ENCODE measurements around the gene DNAJC1. TPM values are rescaled to one million over a fixed set of nuclear protein-coding genes. Genes with fewer than 3 reads are reported as not detected.
"Not testable (repeated sequence)": the region's sequence is repeated elsewhere in the genome, so short reads cannot be mapped to it uniquely, and the experiment has no call there.

The DNAJC1 gene
- total RNA-seq, 5 donors from 2014 or later (not counting 1 experiment from before 2014, with no cell fraction given): 12.8 to 23.1 (median 16.7) TPM

- ATAC-seq (replicated peaks in 1 of 4) (no peak), DNase-seq (no peak)
- Histone ChIP-seq H3K9me3 (no peaks in the 10 kb centered on the region), H3K27me3 (replicated peaks in 1 of 2; ENCODE audit: control insufficient read depth in 2 of 2, extremely low read depth in 1 of 2, insufficient read depth in 2 of 2, low read length in 1 of 2) (peaks cover 0 to 5% of the 10 kb centered on the region in 2 experiments), H3K36me3 (ENCODE audit: control insufficient read depth in 2 of 2, extremely low read depth in 1 of 2, insufficient read depth in 1 of 2, low read length in 1 of 2) (no peaks in the 10 kb centered on the region), H3K4me3 (ENCODE audit: control insufficient read depth in 1 of 2, extremely low read depth in 1 of 2, low read length in 1 of 2) (no peak overlapping the region), H3K4me1 (ENCODE audit: control insufficient read depth in 1 of 2, extremely low read depth in 1 of 2, insufficient read depth in 2 of 2, low read length in 2 of 2) (peaks cover 0 to under 1% of the 10 kb centered on the region in 2 experiments), H3K27ac (ENCODE audit: low read length) (no peak overlapping the region)
- Mint-ChIP-seq H3K9me3 (peaks cover 9 to 28% (median 12%) of the 10 kb centered on the region in 3 donors), H3K27ac (no peak overlapping the region), H3K4me3 (no peak overlapping the region), H3K36me3 (peaks cover 9% of the 10 kb centered on the region), H3K4me1 (peaks cover 5 to 8% (median 5%) of the 10 kb centered on the region in 3 donors), H3K27me3 (peaks cover 18 to 33% of the 10 kb centered on the region in 2 donors)
- POLR2A ChIA-PET: no interaction called here
- WGBS (ENCODE audit: insufficient coverage): 100% methylated on average over 3 of the region's 3 CpGs
- CTCF ChIA-PET: interaction anchor here in 1 of 2 donors (0.8 kb wide), 1 partner anchor 55 kb away, joined by 3 read pairs; no protein-coding TSS in a partner anchor
Measured at GRCh38 chr10:22034333-22034732, 30.8 kb upstream of the DNAJC1 start.

DNA sequence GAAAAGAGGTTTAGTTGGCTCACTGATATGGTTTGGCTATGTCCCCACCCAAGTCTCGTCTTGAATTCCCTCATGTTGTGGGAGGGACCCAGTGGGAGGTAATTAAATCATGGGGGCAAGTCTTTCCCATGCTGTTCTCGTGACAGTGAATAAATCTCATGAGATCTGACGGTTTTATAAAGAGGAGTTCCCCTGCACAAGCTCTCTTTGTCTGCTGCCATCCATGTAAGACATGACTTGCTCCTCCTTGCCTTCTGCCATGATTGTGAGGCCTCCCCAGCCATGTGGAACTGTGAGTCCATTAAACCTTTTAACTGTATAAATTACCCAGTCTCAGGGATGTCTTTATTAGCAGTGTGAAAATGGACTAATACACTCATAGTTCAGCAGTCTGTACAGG, 28.7 kb upstream of the DNAJC1 start:
- H3K27me3 Mint-ChIP-seq: peaks cover 9 to 22% of the 10 kb centered on the region in 2 donors
- H3K4me1 ChIP-seq (ENCODE audit: control insufficient read depth in 1 of 2, extremely low read depth in 1 of 2, insufficient read depth in 2 of 2, low read length in 2 of 2); H3K27ac Mint-ChIP-seq; CTCF ChIA-PET; H3K27me3 ChIP-seq (replicated peaks in 1 of 2; ENCODE audit: control insufficient read depth in 2 of 2, extremely low read depth in 1 of 2, insufficient read depth in 2 of 2, low read length in 1 of 2); H3K4me3 ChIP-seq (ENCODE audit: control insufficient read depth in 1 of 2, extremely low read depth in 1 of 2, low read length in 1 of 2); POLR2A ChIA-PET; H3K36me3 Mint-ChIP-seq; DNase-seq; H3K27ac ChIP-seq (ENCODE audit: low read length); H3K36me3 ChIP-seq (ENCODE audit: control insufficient read depth in 2 of 2, extremely low read depth in 1 of 2, insufficient read depth in 1 of 2, low read length in 1 of 2); H3K9me3 ChIP-seq; ATAC-seq (replicated peaks in 1 of 4); H3K4me3 Mint-ChIP-seq: not testable (repeated sequence)
- peaks cover 11 to 15% (median 15%) of the 10 kb centered on the region in 3 donors for H3K4me1 Mint-ChIP-seq
- 76% methylated on average over 3 of the region's 3 CpGs for WGBS (ENCODE audit: insufficient coverage)
- peaks cover 9 to 28% (median 12%) of the 10 kb centered on the region in 3 donors for H3K9me3 Mint-ChIP-seq

GRCh38 chr10:22030421-22030820, 26.9 kb upstream of the DNAJC1 start:
- ChIA-PET CTCF (no interaction called here), POLR2A (interaction anchor here in 1 of 2 donors (0.6 kb wide), 2 partner anchors 13 to 1344 kb away, joined by 3 read pairs; no protein-coding TSS in a partner anchor)
- Mint-ChIP-seq H3K4me3 (no peak overlapping the region), H3K9me3 (peaks cover 3 to 15% (median 5%) of the 10 kb centered on the region in 3 donors), H3K27ac (no peak overlapping the region), H3K27me3 (peaks cover 6 to 20% of the 10 kb centered on the region in 2 donors), H3K4me1 (peaks cover 11 to 15% (median 15%) of the 10 kb centered on the region in 3 donors), H3K36me3 (peaks cover 5% of the 10 kb centered on the region)
- no CpG with 5 or more reads among the region's 2 CpGs for WGBS (ENCODE audit: insufficient coverage)
- ATAC-seq (replicated peaks in 1 of 4) (no peak), DNase-seq (no peak)
- H3K27ac ChIP-seq (ENCODE audit: low read length): no peak overlapping the region
- no peaks in the 10 kb centered on the region for H3K9me3 ChIP-seq
- no peaks in the 10 kb centered on the region for H3K27me3 ChIP-seq (replicated peaks in 1 of 2; ENCODE audit: control insufficient read depth in 2 of 2, extremely low read depth in 1 of 2, insufficient read depth in 2 of 2, low read length in 1 of 2)
- peaks cover 0 to 7% of the 10 kb centered on the region in 2 experiments for H3K4me1 ChIP-seq (ENCODE audit: control insufficient read depth in 1 of 2, extremely low read depth in 1 of 2, insufficient read depth in 2 of 2, low read length in 2 of 2)
- no peak overlapping the region for H3K4me3 ChIP-seq (ENCODE audit: control insufficient read depth in 1 of 2, extremely low read depth in 1 of 2, low read length in 1 of 2)
- no peaks in the 10 kb centered on the region for H3K36me3 ChIP-seq (ENCODE audit: control insufficient read depth in 2 of 2, extremely low read depth in 1 of 2, insufficient read depth in 1 of 2, low read length in 1 of 2)

DNA sequence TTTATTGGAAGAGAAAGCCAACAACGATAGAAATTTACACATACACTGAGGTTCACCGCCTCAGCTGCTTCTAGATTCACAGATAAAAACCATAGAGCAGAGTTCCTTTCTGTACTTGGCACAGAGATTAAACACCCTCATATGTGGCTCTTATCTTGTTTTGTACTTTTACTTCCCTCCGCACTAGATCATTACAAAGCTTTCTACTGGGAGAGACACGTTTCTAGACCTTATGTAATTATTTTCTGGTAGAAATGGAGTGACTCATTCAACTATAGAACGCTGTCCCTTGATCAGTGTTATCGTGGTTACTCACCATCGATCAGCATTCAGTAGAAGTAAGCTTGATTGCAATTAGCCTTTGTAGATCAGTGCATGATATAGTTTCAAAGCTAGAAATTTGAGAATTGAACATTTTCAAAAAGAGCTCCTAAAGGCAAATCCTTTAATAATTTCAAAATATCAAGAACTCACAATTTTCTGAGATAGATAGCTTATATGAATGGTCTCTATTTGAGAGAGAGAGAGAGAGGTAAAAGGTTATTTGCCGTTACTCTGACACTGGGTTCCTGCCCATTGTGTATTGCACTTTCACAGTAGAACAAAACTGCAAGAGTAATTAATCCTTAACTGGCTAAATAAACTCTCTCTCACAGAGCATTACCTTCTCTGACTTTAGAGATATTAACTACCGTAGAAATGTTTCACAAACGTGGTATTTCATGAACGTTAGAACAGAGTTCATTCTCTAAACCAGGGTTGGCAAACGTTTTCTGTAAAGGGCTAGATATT, 26.1 kb upstream of the DNAJC1 start:
- 37% methylated on average over 2 of the region's 12 CpGs for WGBS (ENCODE audit: insufficient coverage)
- peak overlapping the region in 2 of 3 donors; percentile 4 to 16 for H3K4me3 Mint-ChIP-seq
- H3K27ac Mint-ChIP-seq: peak overlapping the region; percentile 53 to 73
- Histone ChIP-seq H3K4me1 (ENCODE audit: control insufficient read depth in 1 of 2, extremely low read depth in 1 of 2, insufficient read depth in 2 of 2, low read length in 2 of 2) (peaks cover 0 to 7% of the 10 kb centered on the region in 2 experiments), H3K27ac (ENCODE audit: low read length) (no peak overlapping the region), H3K36me3 (ENCODE audit: control insufficient read depth in 2 of 2, extremely low read depth in 1 of 2, insufficient read depth in 1 of 2, low read length in 1 of 2) (no peaks in the 10 kb centered on the region), H3K4me3 (ENCODE audit: control insufficient read depth in 1 of 2, extremely low read depth in 1 of 2, low read length in 1 of 2) (no peak overlapping the region), H3K9me3 (no peaks in the 10 kb centered on the region), H3K27me3 (replicated peaks in 1 of 2; ENCODE audit: control insufficient read depth in 2 of 2, extremely low read depth in 1 of 2, insufficient read depth in 2 of 2, low read length in 1 of 2) (no peaks in the 10 kb centered on the region)
- H3K36me3 Mint-ChIP-seq: no peaks in the 10 kb centered on the region
- ATAC-seq (replicated peaks in 1 of 4) (peak; percentile 84 to 97 (median 90)), DNase-seq (peak in 1 of 35 experiments; percentile 26)
- H3K4me1 Mint-ChIP-seq: peaks cover 11 to 15% (median 15%) of the 10 kb centered on the region in 3 donors
- peaks cover 0 to 7% (median 3%) of the 10 kb centered on the region in 3 donors for H3K9me3 Mint-ChIP-seq
- ChIA-PET POLR2A (interaction anchor here in 1 of 2 donors (0.6 to 0.7 kb wide), 3 partner anchors 12 to 1344 kb away, joined by 3 read pairs; no protein-coding TSS in a partner anchor), CTCF (interaction anchor here (0.6 to 1.4 kb wide), 5 partner anchors 14 to 77 kb away, joined by 3 to 9 read pairs (median 3); partner anchors contain the start of gene DNAJC1 (in 1 of the 2))
- peaks cover 0 to 16% of the 10 kb centered on the region in 2 donors for H3K27me3 Mint-ChIP-seq

- H3K27me3 Mint-ChIP-seq: peaks cover 0 to 14% of the 10 kb centered on the region in 2 donors
- no peaks in the 10 kb centered on the region for H3K9me3 ChIP-seq
- CTCF ChIA-PET: interaction anchor here in 1 of 2 donors (0.8 kb wide), 1 partner anchor 11 kb away, joined by 3 read pairs; no protein-coding TSS in a partner anchor
- H3K27ac ChIP-seq (ENCODE audit: low read length): no peak overlapping the region
- H3K9me3 Mint-ChIP-seq: peaks cover 0 to 4% (median 3%) of the 10 kb centered on the region in 3 donors
- peaks cover 7 to 16% of the 10 kb centered on the region in 2 experiments for H3K4me1 ChIP-seq (ENCODE audit: control insufficient read depth in 1 of 2, extremely low read depth in 1 of 2, insufficient read depth in 2 of 2, low read length in 2 of 2)
- ATAC-seq (replicated peaks in 1 of 4): no peak
- H3K27ac Mint-ChIP-seq: no peak overlapping the region
- H3K27me3 ChIP-seq (replicated peaks in 1 of 2; ENCODE audit: control insufficient read depth in 2 of 2, extremely low read depth in 1 of 2, insufficient read depth in 2 of 2, low read length in 1 of 2): no peaks in the 10 kb centered on the region
- no peaks in the 10 kb centered on the region for H3K36me3 ChIP-seq (ENCODE audit: control insufficient read depth in 2 of 2, extremely low read depth in 1 of 2, insufficient read depth in 1 of 2, low read length in 1 of 2)
- 86% methylated on average over 4 of the region's 7 CpGs for WGBS (ENCODE audit: insufficient coverage)
- H3K4me3 ChIP-seq (ENCODE audit: control insufficient read depth in 1 of 2, extremely low read depth in 1 of 2, low read length in 1 of 2): no peak overlapping the region
- no peak overlapping the region for H3K4me3 Mint-ChIP-seq
- no peaks in the 10 kb centered on the region for H3K36me3 Mint-ChIP-seq
- POLR2A ChIA-PET: no interaction called here
- DNase-seq: no peak
- H3K4me1 Mint-ChIP-seq: peaks cover 20 to 25% (median 24%) of the 10 kb centered on the region in 3 donors
Measured at GRCh38 chr10:22027364-22028238, 24.1 kb upstream of the DNAJC1 start.

DNA sequence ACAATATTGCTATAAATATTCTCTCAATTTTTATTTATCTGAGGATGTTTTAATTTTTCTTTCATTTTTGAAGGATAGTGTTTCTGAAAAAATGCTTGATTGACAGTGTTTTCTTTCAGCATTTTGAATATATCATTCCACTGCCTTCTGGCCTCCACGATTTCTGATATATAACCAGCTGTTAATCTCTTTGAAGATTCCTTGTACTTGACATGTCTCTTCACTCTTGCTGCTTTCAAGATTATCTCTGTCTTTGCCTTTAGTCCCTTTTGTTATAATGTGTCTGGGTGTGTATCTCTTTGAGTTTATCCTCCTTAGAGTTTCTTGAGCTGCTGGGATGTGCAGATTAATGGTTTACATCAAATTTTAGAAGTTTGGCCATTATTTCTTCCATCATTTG, 22.8 kb upstream of the DNAJC1 start:
- Mint-ChIP-seq H3K4me3 (no peak overlapping the region), H3K36me3 (no peaks in the 10 kb centered on the region), H3K27ac (no peak overlapping the region), H3K4me1 (peaks cover 28 to 35% (median 33%) of the 10 kb centered on the region in 3 donors), H3K9me3 (no peaks in the 10 kb centered on the region), H3K27me3 (peaks cover 0 to 13% of the 10 kb centered on the region in 2 donors)
- no peaks in the 10 kb centered on the region for H3K36me3 ChIP-seq (ENCODE audit: control insufficient read depth in 2 of 2, extremely low read depth in 1 of 2, insufficient read depth in 1 of 2, low read length in 1 of 2)
- ATAC-seq (replicated peaks in 1 of 4) (no peak), DNase-seq (no peak)
- no CpG with 5 or more reads among the region's 1 CpG for WGBS (ENCODE audit: insufficient coverage)
- H3K27me3 ChIP-seq (replicated peaks in 1 of 2; ENCODE audit: control insufficient read depth in 2 of 2, extremely low read depth in 1 of 2, insufficient read depth in 2 of 2, low read length in 1 of 2): no peaks in the 10 kb centered on the region
- H3K4me3 ChIP-seq (ENCODE audit: control insufficient read depth in 1 of 2, extremely low read depth in 1 of 2, low read length in 1 of 2): no peak overlapping the region
- CTCF ChIA-PET: interaction anchor here in 1 of 2 donors (0.7 kb wide), 1 partner anchor 66 kb away, joined by 3 read pairs; no protein-coding TSS in a partner anchor
- H3K9me3 ChIP-seq: no peaks in the 10 kb centered on the region
- H3K27ac ChIP-seq (ENCODE audit: low read length): no peak overlapping the region
- POLR2A ChIA-PET: no interaction called here
- H3K4me1 ChIP-seq (ENCODE audit: control insufficient read depth in 1 of 2, extremely low read depth in 1 of 2, insufficient read depth in 2 of 2, low read length in 2 of 2): peaks cover 14 to 18% of the 10 kb centered on the region in 2 experiments

Data from T-cell (primary cell).